ENCODE measurements around the gene PCGF2. TPM values are rescaled to one million over a fixed set of nuclear protein-coding genes. Genes with fewer than 3 reads are reported as not detected.
A peak's percentile ranks its signal among the peaks of the same experiment; 100 is the strongest.

PCGF2 gene
- total and polyA plus RNA-seq, 10 of the 15 experiments (the other 5 are each of a cell fraction or from before 2014, with no cell fraction given) = 2.7 to 35.6 (median 7.2) TPM

DNA sequence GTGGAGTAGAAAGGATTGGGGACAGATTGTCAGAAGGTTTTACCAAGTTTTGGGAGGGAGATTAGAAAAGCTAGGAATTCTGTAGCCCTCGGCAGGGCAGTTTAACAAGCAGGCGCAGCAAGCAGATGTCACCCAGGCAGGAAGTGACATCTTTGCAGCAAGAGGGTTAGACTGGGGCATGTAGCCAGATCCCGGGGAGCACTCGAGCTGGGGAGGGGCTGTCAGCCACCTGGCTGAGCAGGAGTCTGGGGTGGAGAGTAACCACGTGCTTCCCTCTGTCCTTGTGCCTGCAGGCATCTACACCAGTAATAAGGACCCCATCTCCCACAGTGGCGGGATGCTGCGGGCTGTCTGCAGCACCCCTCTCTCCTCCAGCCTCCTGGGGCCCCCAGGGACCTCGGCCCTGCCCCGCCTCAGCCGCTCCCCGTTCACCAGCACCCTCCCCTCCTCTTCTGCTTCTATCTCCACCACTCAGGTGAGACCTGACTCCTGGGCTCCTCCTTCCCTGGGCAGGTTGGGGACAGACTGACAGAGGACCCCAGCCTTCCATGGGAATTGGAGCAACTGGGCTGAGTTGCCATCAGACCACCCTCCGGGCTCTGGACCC, 30.9 kb downstream of the PCGF2 start:
- intact Hi-C loops (cut with micrococcal nuclease; ENCODE audit: unreplicated experiment) = no loop called here
- Histone ChIP-seq H2AFZ (ENCODE audit: control insufficient read depth, low read depth, low read length) (no peak overlapping the region), H3K79me2 (ENCODE audit: control insufficient read depth, insufficient read depth, low read length) (no peaks in the 10 kb centered on the region), H3K36me3 (ENCODE audit: control insufficient read depth in 2 of 2, insufficient read depth in 2 of 2, low read length in 1 of 2) (peaks cover 9 to 14% of the 10 kb centered on the region in 2 experiments), H3K9me3 (replicated peaks; ENCODE audit: control insufficient read depth, insufficient read depth, low read length) (no peaks in the 10 kb centered on the region), H3K9ac (ENCODE audit: control insufficient read depth, insufficient read depth, low read length) (no peak overlapping the region), H3K4me1 (ENCODE audit: control insufficient read depth, insufficient read depth, low read length) (peaks cover 10% of the 10 kb centered on the region), H3K27ac (ENCODE audit: control insufficient read depth, insufficient read depth) (no peak overlapping the region), H3K4me2 (ENCODE audit: control insufficient read depth, insufficient read depth) (no peak overlapping the region), H4K20me1 (ENCODE audit: control insufficient read depth, insufficient read depth) (no peaks in the 10 kb centered on the region), H3K4me3 (no peak overlapping the region), H3K27me3 (replicated peaks in 1 of 2; ENCODE audit: control insufficient read depth in 2 of 2, insufficient read depth in 2 of 2, low read length in 1 of 2) (no peaks in the 10 kb centered on the region)
- ChIA-PET RAD21 (ENCODE audit: unreplicated experiment) (no interaction called here), POLR2A (no interaction called here), CTCF (interaction anchor here (0.6 to 2.8 kb wide), 3 partner anchors 18 to 159 kb away, joined by 3 to 11 read pairs (median 3); no protein-coding TSS in a partner anchor), SMC1A (ENCODE audit: uncharacterized antibody, unreplicated experiment) (no interaction called here)
- in situ Hi-C loops (cut with MboI) = no loop called here
- BruUV-seq (replicated peaks) = no TSS peak
- TF ChIP-seq NFYB (IDR thresholded peaks at IDR 0.05; ENCODE audit: insufficient read depth, low read depth, low read length) (no peak), POLR2A (IDR thresholded peaks at IDR 0.05; ENCODE audit: low read depth, low read length) (peak; percentile 35; the same call in 1 of the 2 replicates), IKZF2 (IDR thresholded peaks at IDR 0.05) (no peak), YY1 (IDR thresholded peaks at IDR 0.05; ENCODE audit: low read depth, low read length) (no peak)
- WGBS (ENCODE audit: insufficient coverage, insufficient replicate concordance, low lambda C conversion rate, missing lambda C conversion rate) = 82% methylated on average over 9 of the region's 12 CpGs
- FAIRE-seq (no peak), ATAC-seq (no peak), DNase-seq (ENCODE audit: low read depth, low spot score) (no peak)

- Histone ChIP-seq H3K9ac (ENCODE audit: control insufficient read depth, insufficient read depth, low read length) (no peak overlapping the region), H3K27me3 (replicated peaks in 1 of 2; ENCODE audit: control insufficient read depth in 2 of 2, insufficient read depth in 2 of 2, low read length in 1 of 2) (no peaks in the 10 kb centered on the region), H3K9me3 (replicated peaks; ENCODE audit: control insufficient read depth, insufficient read depth, low read length) (no peaks in the 10 kb centered on the region), H3K4me1 (ENCODE audit: control insufficient read depth, insufficient read depth, low read length) (peaks cover 10% of the 10 kb centered on the region), H2AFZ (ENCODE audit: control insufficient read depth, low read depth, low read length) (no peak overlapping the region), H3K4me3 (no peak overlapping the region), H3K79me2 (ENCODE audit: control insufficient read depth, insufficient read depth, low read length) (no peaks in the 10 kb centered on the region), H4K20me1 (ENCODE audit: control insufficient read depth, insufficient read depth) (no peaks in the 10 kb centered on the region), H3K4me2 (ENCODE audit: control insufficient read depth, insufficient read depth) (no peak overlapping the region), H3K36me3 (ENCODE audit: control insufficient read depth in 2 of 2, insufficient read depth in 2 of 2, low read length in 1 of 2) (peaks cover 11 to 14% of the 10 kb centered on the region in 2 experiments), H3K27ac (ENCODE audit: control insufficient read depth, insufficient read depth) (no peak overlapping the region)
- POLR2A ChIA-PET = no interaction called here
- no peak for DNase-seq (ENCODE audit: low read depth, low spot score)
- 95% methylated on average over 16 of the region's 18 CpGs for WGBS (ENCODE audit: insufficient coverage, insufficient replicate concordance, low lambda C conversion rate, missing lambda C conversion rate)
- CTCF ChIA-PET = interaction anchor here (0.6 to 2.8 kb wide), 3 partner anchors 19 to 158 kb away, joined by 3 to 11 read pairs (median 3); no protein-coding TSS in a partner anchor
- FAIRE-seq = no peak
- SMC1A ChIA-PET (ENCODE audit: uncharacterized antibody, unreplicated experiment) = interaction anchor here (1.0 kb wide), 1 partner anchor 39 kb away, joined by 3 read pairs; no protein-coding TSS in a partner anchor
- in situ Hi-C loops (cut with MboI) (no loop called here), intact Hi-C loops (cut with micrococcal nuclease; ENCODE audit: unreplicated experiment) (no loop called here)
- ATAC-seq = no peak
- RAD21 ChIA-PET (ENCODE audit: unreplicated experiment) = no interaction called here
- TSS peak; percentile 56 for BruUV-seq (replicated peaks)
- TF ChIP-seq RBBP5 (conservative IDR thresholded peaks at IDR 0.05) = no peak
- TF ChIP-seq ASH2L (IDR thresholded peaks at IDR 0.05; ENCODE audit: borderline replicate concordance, low read depth) = no peak
- TF ChIP-seq CUX1 (IDR thresholded peaks at IDR 0.05; ENCODE audit: insufficient replicate concordance, low read depth, low read length) = no peak
- no peak for TF ChIP-seq SPI1 (IDR thresholded peaks at IDR 0.05; ENCODE audit: borderline replicate concordance, insufficient read depth, low read depth, low read length)
- TF ChIP-seq ZNF274 (IDR thresholded peaks at IDR 0.05; ENCODE audit: insufficient read depth, insufficient read length) = no peak
- TF ChIP-seq EED (IDR thresholded peaks at IDR 0.05; ENCODE audit: low read depth) = no peak
- TF ChIP-seq ZBED1 (IDR thresholded peaks at IDR 0.05; ENCODE audit: borderline replicate concordance) = no peak
- TF ChIP-seq TCF12 (IDR thresholded peaks at IDR 0.05; ENCODE audit: low read depth, low read length) = no peak
Observed at GRCh38 chr17:38716368-38717005, 31.6 kb downstream of the PCGF2 start.

Measured in GM12878 (cell line).